Mesenteric fat pad (tissue), 1 donor: ENCODE measurements around the gene FCHSD2. TPM values are rescaled to one million over a fixed set of nuclear protein-coding genes. Genes with fewer than 3 reads are reported as not detected.

ENCODE experiments used
- DNase-seq: peaks from one replicate; pipeline ENCODE4 v3.0.0-alpha.2; 2020; ENCODE audit warnings: low spot score
- total RNA-seq: library from RNA; stranded (reverse); fragmentation: NEBNext Ultra II Directional; extraction: Animal tissue kit (Norgen Biotek cat#: 25700); gene quantifications from one replicate; pipeline ENCODE4 v1.2.1, GENCODE V29; 2021
- donor health status: DM: yes; HTN: yes; CAD: no.

The FCHSD2 gene
- total RNA-seq, 1 donor from 2014 or later: 54.9 TPM

DNA sequence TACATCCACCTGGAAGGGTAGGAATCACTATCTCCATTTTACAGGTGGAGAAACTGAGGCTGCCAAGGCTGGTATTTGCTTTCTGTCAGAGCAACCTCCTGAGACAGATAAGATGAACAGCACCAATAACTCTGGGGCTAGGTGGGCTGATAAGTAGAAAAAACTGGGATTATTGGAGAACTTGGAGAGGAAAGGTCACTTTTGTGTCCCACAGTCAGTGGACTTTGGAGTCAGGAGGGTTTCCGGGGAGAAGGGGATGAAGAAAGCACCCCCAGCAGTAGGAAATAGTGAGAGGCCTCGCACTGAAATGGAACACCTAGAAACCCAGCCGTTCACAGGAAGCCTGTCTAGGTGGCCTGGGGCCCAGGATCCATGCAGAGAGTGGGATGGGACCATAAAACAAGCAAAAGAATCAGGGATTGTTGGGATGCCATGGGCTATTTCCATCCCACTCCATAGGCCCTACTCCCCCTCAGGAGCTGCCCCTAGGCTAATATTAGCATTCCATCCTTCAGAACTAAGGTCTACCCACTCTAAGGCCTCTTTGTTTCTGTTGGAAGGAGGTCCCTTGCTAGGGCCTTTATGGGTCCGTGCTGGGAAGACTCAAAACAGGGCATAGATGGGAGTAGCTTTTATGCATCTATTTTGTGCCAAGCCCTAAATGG is 31.0 kb upstream of the FCHSD2 start:
- no peak for DNase-seq

GRCh38 chr11:73171436-73172161 is 29.5 kb upstream of the FCHSD2 start:
- no peak for DNase-seq

- DNase-seq: no peak
Observed at GRCh38 chr11:73170140-73170539, 28.0 kb upstream of the FCHSD2 start.

DNA sequence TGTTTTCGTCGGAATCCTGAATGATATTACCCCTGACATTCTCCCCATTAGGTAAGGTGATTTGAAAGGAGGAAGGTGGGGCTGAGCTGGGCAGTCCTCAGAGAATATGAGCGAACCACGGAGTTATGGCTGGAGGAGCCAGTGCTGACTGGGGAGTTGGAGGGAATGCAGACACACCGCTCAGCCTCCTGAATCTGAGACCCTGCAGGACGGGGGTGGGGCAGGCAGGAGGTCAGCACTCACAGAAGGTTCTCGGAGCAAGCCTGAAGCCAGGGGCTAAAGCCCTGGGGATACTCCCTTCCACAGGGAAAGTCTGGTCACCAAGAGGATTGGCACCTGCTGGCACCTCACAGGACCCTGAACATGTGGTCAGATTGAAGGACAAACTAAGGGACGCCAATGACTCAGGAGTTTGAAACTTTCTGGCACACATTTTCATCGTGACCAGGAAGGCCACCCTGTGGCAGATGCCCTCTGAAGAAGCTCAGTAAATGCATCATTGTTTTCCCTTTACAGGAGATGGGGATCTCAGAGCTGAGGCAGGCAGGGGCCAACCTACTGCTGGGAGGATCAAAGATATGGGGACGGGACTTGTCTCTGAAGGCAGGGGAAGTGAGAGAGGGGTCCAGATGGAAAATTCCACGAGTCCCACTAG is 26.9 kb upstream of the FCHSD2 start:
- no peak for DNase-seq

- no peak for DNase-seq
Observed at GRCh38 chr11:73167363-73167954, 25.3 kb upstream of the FCHSD2 start.

DNA sequence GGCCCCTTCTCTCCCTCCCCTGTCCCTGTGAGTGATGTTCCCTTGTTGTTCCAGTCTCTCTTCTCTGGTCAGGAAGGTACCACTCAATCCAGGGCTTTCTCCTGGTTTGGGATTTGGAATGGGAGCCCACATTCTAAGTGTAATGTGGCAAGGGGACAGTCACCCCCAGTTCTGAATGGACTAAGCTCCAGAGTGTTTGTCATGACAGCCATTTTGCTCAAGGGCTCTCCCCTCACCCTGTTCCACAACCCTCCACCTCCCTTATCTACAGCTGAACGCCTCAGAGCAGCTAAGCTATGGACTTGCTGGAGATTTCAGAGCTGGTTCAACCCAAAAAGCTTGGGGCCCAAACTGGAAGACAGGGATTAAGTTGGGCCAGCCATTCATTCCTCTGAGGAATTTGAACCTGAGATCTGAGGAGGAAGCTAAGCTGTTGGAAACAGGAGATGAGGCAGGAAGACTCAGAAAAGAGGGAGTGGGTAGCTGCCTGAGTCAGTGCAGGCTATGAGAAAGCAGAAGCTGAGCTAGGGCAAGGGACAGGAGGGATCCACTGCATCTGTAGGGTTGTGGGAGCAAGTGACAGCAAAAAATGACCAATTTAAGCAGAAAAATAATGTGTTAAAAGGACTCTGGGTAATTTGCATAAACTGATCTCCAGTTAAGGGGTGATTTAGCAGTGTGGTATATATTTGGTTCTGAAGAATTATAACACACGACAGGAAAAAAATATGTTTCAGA is 22.9 kb upstream of the FCHSD2 start:
- no peak for DNase-seq

DNA sequence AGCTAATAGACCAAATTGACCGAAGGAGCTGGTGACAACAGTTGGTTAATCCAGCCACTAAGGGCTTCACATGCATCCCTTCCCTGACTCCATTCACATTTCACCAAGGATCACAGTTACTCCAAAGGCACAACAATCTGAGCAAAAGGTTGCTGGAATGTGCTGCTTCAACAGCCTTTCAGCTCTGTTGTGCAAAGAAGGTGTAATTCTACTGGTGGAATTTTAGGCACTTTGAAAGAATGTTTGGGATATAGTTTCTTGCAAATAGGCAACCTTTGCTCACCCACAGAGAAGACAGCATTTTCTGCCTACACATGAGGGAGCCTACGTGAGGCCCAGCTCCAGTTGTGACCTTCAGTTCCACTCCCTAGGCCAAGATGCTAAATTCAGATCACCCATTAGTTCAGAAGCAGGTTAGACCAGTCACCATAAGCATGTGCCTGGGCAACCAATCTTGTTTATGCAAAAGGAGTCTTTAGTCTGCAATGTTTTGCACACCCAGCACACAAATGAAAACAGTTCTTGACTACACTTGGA is 21.6 kb upstream of the FCHSD2 start:
- no peak for DNase-seq

DNA sequence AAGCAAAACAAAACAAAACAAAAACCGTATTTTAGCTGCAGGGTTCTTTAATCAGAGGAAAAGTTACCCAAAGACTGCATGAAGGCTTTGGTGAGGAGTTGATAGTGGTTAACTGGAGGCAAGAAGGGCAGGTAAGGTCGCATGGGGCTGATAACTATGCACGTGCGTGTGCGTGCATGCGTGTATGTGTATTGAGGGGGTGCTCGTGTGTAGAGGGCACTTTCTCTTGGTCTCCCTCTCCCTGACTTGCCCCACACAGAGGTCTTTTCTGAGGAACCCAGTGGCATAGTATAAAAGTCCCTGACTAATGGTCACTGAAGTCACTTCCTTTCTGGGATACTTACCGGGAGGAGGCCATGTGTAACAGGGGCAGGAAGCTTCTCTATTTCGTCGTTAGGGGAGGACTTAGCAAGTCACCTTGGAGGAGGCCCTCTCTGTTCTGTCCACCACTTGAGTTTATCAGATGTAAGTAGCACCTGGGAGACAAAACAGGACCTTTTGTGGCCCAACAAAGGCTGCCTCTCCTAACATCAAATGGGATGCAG is 20.1 kb upstream of the FCHSD2 start:
- no peak for DNase-seq

DNA sequence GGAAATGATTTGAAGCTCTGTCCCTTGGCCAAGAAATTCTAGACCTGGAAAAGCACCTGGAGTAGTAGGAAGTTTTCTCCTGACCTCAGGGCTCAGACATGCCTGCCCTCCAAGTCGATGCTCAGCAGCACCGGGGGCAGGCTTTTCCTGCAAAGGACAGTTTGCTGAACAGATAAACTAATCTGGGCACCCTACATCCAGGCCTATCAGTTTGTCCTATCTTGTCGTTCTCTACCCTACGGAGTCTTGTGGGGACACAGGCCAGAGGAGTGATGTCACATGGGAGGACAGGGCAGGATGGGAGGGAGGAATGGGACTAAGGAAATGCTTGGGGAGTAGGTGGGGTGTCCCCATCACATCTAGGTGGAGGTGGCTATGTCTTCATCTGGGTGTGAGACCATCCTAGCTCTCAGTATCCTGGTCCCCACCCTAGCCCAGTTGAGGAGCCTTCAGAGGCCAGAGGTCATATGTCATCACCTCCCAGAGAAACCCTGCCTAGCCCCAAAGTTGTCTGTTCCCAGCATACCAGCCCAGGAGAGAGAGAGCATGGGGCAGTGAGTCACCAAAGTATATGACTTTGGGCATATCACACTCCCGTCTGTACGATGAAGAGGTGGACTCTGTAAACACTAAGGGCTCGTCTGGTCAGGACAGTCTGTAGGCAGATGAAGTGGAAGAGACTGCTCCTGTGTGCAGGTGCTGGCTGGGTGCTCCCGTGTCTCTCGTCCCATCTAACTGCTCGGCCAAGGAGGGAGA is 18.1 kb upstream of the FCHSD2 start:
- DNase-seq: peak; percentile 73

DNA sequence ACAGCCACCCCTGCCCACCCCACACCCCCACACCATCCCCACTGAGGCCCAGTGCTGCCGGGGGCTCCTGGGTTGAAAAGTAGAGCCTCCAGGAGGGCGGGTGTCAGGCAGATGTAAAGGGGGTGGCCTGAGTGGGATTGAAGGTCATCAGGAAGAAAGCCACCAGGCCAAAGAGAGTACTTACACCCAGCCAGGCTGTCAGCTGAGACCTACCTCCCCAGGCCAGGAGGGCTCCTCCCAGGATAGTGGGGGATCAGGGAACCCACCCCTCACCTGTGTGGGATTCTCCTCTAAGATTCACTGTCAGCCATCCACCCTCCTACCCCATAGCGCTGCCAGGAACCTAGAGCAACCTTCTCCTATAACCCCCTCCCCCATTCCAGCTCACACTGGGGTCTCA is 17.2 kb upstream of the FCHSD2 start:
- peak; percentile 57 for DNase-seq

GRCh38 chr11:73158356-73159051 is 16.4 kb upstream of the FCHSD2 start:
- peak; percentile 71 for DNase-seq

DNA sequence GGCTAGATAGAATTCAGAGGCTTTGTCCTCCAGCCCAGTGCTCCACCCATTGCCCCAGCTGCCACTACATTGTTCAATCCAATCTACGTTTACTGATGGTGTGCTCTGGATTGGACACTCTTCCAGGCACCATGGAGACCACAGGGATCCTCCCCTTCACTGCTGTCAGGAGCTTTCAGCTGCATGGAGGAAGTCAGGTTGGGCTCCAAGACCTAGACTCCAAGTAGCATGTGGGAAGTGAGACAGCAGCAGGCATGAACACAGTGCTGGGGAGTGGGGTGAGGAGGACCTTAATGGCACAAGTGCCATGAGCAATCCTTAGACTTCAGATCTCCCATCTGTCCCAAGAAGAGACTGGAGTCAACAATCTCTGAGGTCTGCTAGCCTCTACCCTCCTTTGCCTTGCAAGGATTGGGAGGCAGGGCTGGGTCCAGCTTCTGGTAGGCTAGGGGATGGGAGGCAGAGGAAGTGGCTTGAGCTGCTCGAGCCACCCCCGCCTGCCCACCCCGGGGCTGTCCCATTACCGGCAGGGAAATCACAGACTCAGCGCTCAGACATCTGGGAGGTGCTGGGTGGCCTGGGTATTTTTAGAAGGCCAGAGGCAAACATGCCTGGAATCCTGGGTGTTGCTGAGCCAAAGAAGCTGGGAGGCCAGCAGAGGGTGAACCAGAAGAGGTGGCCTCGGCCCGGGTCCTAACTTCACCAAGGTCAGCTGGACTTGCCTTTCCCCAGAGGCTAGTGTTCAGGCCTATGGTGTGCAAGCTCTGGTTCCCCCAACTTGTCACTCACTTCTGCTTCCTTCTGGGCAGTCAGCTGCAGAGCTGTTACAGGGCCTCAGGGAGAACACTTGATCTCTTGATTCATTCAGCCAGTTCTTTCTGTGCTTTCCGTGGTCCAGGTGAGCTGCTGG is 15.2 kb upstream of the FCHSD2 start:
- peak; percentile 89 for DNase-seq

DNA sequence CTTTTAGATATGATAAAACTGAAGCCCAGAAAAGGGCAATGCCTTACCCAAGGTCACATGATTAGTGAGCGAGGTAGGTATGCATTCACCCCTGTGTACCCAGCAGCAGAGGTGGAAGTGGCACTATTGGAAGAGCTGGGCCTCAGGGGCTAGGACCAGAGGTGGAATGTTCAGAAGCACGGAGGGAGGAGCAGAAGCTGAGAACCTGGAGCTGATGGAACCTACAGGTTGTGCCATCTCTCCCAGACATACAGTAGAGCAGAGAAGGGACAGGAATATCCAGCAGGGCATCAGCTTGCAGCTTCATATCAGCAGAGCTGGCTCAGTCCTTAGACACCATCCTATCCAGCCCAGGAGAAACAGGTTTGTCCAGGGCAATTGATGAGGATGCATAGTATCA is 14.6 kb upstream of the FCHSD2 start:
- peak; percentile 60 for DNase-seq

DNA sequence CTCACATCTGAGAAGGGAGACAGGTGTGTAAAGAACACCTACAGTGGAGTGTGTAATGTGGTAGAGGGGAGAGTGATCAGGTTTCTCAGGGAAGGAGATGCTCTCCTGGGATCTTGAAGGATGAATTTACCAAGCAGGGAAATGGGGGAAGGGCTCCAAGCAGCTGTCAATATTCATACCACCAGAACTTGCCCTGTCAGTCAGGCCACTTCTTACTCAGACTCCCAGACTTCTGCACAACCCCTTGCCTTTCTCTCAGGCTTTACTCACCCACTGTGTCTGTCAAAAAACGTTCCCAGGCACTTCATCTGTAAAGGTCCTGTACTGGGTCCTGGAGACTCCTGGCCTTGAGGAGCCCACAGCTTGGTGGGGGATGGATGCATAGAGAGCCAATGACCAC is 14.0 kb upstream of the FCHSD2 start:
- no peak for DNase-seq

DNA sequence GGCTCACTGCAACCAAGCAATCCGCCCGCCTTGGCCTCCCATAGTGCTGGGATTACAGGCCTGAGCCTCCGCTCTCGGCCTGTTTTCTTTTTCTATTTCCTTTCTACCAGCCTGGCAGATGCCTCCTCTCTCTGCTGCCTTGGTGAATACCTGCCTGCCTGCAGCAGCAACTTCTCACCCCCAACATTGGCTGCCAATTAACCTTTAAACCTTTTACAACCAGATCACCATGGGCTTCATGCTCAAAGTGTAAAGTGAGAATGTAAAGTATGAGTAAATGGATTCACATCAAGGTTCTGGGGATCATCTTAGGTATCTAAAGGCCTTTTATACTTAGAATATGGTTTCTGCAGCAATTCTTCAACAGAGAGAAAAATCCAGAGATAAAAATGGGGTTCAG is 13.0 kb upstream of the FCHSD2 start:
- no peak for DNase-seq

DNA sequence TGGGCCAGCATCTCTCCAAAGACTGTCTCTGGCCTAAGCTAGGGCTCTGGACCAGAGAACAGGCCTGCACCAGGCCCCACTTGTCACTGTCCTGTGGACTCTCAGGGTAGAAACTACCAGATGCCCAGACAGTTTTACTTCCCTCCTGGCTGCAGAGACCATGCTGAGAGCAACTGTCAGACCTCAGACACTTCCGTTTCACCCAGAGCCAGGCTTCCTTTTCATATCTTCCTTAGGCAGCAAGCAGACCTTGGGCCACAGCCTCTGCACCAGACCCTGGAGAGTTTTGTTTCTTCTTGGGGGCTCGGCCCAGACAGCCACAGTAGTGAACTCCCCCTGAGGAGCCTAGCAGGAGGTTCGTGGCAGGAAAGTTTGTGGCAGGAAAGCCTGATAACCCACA is 12.1 kb upstream of the FCHSD2 start:
- DNase-seq: peak; percentile 68

DNA sequence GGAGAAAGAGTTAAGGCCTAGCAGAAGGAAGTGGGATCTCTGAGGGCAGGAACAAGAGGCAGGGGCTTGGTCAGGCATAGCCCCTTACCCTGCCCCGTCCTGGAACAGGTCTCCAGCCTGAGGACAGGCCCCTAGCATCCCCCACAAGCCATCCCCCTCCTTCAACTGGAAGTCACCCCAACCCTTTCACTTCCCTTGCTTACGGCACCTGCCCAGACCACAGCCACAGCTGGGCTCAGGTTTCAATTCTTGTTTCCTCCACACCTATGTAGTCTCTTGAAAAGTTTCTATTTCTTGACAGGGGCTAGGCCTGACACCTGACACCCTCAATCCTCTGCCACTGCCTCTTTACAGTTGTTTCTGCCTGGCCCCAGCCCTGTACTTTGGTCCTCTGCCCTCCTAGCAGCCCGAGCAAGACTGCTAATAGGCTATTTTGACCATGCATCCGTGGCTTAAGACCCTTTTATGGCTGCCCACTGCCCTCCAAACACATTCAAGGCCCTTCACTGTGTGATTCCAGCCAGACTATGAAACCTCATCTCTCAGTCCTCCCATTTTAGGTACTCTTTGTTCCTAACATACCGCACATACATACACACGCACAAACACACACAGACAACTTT is 10.9 kb upstream of the FCHSD2 start:
- peak; percentile 47 for DNase-seq
